Stimulated activated CD8-positive, alpha-beta memory T cell treated with anti-CD3 and anti-CD28 coated beads, Interleukin-15, amount 100 ng/mL, for 24 hours (primary cell): ENCODE measurements around the gene MACF1.

Experiments used
- DNase-seq: peaks from one replicate; pipeline ENCODE4 v3.0.0-alpha.2; 2020; ENCODE audit warnings: low read depth

Gene MACF1

GRCh38 chr1:39214998-39215873, 10.7 kb downstream of the MACF1 start:
- no peak for DNase-seq

GRCh38 chr1:39216771-39217170, 12.3 kb downstream of the MACF1 start:
- DNase-seq: no peak

- no peak for DNase-seq
Observed at GRCh38 chr1:39220891-39221870, 16.7 kb downstream of the MACF1 start.

DNA sequence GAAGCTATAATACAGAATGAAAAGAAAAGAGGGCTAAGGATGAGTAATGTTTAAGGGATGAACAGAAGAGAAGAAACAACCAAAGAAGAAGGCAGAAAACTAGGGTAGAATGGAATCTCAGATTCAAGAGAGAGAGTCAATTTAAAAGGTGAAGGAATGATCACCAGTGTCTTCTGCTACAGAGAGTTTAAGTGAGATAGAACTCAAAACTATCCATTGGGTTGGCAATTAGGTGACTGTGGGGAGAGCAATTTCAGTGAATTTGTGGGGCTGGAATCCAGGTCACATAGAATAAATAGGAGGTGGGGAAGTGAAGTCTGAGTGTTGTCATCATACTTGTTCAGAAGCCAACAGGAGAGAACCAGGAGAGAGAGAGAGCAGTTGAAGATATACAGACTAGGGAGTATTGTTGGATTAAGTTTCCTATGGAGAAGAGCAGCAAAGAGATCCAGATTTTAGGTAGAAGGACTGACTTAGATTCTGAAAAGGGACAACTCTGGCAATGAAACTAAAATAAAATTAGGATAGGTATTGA, 19.9 kb downstream of the MACF1 start:
- DNase-seq: no peak

DNA sequence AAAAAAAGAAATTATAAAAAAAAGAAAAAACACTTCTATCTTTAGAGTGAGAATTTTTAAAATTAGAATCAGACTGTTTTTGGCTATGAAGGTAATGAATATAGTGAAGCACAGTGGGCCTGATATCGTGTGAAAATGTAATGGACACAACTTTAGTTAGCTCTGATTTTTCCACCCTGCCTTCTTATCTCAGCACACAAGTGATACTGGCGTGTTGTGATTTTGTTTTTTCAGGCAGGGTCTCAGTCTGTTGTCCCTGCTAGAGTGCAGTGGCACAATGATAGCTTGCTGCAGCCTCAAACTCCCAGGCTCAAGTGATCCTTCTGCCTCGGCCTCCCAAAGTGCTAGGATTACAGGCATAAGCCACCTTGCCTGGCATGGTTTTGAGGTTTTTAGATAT, 22.3 kb downstream of the MACF1 start:
- no peak for DNase-seq

DNA sequence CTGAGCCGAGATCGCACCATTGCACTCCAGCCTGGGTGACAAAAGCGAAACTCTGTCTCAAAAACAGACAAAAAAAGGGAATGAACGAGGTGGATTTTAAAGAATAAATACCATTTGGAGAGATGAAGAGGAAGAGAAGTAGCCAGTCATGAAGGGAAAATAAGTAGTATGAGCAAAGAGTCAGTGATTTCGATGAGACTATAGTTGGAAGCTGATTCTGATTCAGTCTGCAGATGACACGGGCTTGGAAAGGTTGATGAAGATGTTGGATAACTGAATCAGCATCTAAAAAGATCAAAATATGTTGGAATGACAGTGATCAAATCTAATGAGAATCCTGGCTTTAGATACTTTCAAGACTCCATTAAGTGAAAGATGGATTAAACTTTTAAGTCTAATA, 23.8 kb downstream of the MACF1 start:
- DNase-seq: no peak

GRCh38 chr1:39229504-39229903, 25.0 kb downstream of the MACF1 start:
- no peak for DNase-seq

DNA sequence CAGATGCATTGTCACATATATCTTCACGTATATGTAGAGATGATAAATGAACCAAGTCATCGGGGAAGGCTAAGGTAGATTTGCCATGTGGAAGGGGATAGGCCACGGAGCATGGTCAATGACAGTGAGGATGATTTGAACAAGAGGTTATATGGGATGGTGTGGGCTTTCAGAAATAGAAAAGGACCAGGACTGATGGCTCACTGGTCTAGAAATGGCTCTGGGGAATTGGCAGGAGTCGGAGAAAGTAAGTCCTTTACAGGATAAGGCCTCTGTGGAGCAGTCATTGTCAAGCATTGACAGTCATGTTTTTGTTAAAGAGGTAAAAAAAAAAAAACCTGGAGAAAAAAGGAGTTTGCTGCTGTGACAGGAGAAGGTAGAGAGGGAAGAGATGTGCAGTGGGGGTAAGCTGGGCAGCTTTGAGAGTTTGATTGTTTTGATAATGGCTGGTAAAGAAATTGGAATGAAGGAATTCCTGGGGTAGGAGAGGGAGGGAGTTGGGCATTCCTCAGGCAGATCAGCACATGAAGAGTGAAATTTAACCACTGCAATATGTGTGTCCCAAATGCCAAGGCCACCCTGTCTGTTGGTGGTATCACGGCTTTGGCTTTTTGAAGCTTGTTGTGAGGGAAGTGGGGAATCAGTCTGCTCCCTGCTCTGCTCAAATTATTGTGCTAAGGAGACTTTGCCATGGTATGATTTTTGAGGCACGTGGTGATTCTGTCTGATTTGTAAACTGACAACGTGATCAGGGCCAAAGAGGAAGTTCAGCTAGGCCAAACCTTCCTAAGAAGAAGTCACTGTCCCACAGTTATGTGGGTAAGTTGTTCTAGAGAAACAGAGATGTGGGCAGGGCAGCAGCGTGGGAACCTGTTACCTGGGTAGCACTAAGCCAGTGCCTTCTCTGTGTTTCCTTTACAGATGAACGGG, 26.0 kb downstream of the MACF1 start:
- DNase-seq: no peak

DNA sequence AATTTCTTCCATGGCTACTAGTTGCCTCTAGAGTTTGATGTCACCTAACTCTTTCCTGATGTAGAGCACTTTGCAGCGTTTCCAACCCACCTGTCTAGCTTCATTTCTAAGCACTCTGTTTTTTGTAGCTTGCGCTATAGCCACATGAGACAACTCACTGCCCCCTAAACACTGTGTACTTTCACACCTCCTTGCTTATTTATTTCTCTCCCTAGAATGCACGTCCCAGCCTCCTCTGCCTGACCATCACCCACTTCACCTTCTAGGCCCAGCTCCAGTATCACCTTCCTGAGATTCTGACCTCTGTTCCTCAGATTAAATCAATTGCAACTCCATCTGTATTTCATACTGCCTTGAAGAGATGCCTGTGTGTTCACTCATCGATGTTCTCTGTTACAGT, 32.5 kb downstream of the MACF1 start:
- no peak for DNase-seq

GRCh38 chr1:39238476-39238875, 34.0 kb downstream of the MACF1 start:
- DNase-seq: no peak

GRCh38 chr1:39239968-39240367, 35.5 kb downstream of the MACF1 start:
- DNase-seq: no peak

GRCh38 chr1:39243302-39243701, 38.8 kb downstream of the MACF1 start:
- DNase-seq: no peak

DNA sequence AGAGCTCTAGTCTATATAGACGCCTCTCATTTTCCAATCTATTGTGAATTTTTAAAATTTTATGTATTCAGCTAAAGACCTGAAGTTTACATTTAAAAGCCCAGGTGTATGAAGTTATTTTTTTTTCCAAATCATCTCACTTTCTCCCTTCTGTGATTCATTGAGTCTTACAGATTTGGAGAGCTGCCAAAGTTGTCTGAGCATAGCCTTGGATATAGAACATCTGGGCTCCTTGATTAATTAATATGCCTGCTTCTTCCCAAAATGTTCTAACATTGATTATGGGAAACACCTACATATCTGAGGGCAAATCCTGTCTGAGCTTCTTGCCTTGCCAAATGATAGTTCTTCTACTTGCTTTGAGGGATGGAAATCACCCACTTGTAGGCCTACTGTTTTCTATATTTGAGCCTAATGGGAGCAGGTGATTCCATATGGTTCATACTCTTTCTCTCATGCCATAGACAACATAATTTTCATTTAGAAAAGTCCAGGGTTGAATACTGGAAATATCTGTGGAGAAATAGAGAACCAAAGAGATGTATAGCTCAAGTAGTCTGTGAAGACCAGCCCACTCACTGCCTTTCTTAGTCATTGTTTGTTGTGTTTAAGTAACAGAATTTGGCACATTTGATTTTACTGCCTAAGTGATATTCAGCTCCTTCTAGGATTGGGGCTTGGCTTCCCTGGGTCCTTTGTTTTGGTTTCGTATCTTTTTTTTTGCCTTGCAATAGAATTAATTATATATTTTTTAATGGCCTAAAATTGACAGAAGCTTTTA, 46.2 kb downstream of the MACF1 start:
- no peak for DNase-seq

DNA sequence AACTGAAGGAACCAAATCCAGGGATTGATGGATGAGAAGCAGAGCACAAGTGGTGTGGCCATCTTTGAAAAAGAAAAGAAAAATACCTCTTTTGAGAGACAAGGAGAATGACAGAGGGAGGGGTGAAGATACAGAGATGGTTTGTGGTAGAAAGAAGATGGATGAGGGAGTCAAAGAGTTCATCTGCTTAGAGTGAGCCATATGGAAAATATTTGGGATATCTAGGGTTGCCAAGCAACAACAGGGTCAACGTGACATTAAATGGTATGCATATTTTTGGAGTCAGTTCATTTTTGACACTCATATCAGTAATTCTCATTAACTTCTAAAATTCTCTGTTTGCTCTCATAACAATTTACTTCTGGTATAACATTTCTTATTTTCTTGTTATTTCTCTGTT, 50.7 kb downstream of the MACF1 start:
- no peak for DNase-seq

DNA sequence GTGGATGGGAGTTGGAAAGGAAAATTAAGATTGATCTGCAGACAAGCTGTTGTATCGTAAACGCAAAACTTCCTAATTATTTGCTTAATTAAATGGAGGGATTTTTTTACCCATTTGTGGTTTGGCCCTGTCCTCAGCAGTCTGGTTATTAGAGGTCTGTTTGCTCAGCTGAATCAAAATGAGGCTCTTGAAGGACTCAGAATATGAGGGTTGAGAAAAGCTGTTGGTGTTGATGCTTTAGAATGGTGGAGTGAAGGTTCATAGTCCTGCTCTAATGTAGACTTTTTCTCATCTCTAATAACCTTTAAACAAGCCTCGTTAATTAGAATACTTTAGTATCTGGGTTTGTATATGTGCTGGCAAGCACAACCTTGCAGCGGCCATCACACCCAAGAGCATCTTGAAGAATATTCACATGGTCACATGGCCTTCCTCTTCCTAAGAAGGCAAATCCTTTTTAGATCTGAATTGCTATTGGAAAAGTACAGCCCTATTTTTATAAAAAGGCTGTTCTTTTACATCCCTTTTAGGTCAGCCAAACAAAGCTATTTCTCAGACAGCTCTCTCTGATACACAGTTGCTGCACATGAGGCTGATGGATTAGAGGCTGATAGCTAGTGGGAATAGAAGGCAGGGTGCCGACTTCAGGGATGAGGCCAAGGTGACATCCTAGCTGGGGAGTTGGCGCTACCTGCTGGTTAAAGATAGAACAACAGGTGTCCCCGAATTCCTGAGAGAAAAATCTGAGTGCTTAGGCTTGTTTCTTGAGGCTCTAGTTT, 53.8 kb downstream of the MACF1 start:
- peak; percentile 11 for DNase-seq

- DNase-seq: no peak
Observed at GRCh38 chr1:39258925-39259244, 54.4 kb downstream of the MACF1 start.

DNA sequence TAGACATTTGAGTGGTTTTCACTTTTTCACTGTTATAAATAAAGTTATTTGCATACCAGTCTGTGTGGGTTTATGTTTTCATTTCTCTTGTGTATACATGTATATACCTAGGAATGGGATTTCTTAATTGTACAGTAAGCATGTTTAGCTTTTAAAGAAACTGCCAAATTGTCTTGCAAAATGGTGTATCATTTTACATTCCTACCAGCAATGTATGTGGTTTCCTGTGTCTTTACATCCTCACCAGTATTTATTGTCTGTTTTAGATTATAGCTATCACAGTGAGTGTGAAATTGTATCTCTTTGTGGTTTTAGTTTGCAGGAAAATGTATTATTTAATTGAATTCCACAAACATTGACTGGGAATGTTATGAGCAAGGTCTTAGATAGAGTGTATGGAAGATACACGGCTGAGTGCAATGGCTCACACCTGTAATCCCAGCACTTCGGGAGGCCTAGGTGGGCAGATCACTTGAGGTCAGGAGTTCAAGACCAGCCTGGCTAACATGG, 57.3 kb downstream of the MACF1 start:
- DNase-seq: no peak

GRCh38 chr1:39262802-39263201, 58.3 kb downstream of the MACF1 start:
- no peak for DNase-seq

- DNase-seq: no peak
Observed at GRCh38 chr1:39266269-39266668, 61.8 kb downstream of the MACF1 start.

GRCh38 chr1:39266792-39267191, 62.3 kb downstream of the MACF1 start:
- DNase-seq: no peak
